ENCODE measurements around the gene PISD.

PISD gene

GRCh38 chr22:31652911-31653684, 8.9 kb downstream of the PISD start:
- no peak for DNase-seq (ENCODE audit: low spot score)

- DNase-seq (ENCODE audit: low spot score) = no peak
These were observed 9.9 kb downstream of the PISD start for GRCh38 chr22:31652088-31652487.

GRCh38 chr22:31651664-31652063, 10.4 kb downstream of the PISD start:
- no peak for DNase-seq (ENCODE audit: low spot score)

GRCh38 chr22:31650391-31650790, 11.6 kb downstream of the PISD start:
- DNase-seq (ENCODE audit: low spot score) = no peak

- DNase-seq (ENCODE audit: low spot score) = no peak
These were observed 14.3 kb downstream of the PISD start for GRCh38 chr22:31647523-31648320.

GRCh38 chr22:31647066-31647465, 14.9 kb downstream of the PISD start:
- DNase-seq (ENCODE audit: low spot score) = no peak

- no peak for DNase-seq (ENCODE audit: low spot score)
These were observed 15.6 kb downstream of the PISD start for GRCh38 chr22:31646186-31647019.

- no peak for DNase-seq (ENCODE audit: low spot score)
These were observed 22.5 kb downstream of the PISD start for GRCh38 chr22:31639436-31640039.

- no peak for DNase-seq (ENCODE audit: low spot score)
These were observed 24.0 kb downstream of the PISD start for GRCh38 chr22:31637891-31638618.

- no peak for DNase-seq (ENCODE audit: low spot score)
These were observed 24.5 kb downstream of the PISD start for GRCh38 chr22:31637447-31637890.

GRCh38 chr22:31635638-31636306, 26.2 kb downstream of the PISD start:
- DNase-seq (ENCODE audit: low spot score) = no peak

GRCh38 chr22:31631436-31631835, 30.6 kb downstream of the PISD start:
- no peak for DNase-seq (ENCODE audit: low spot score)

- peak; percentile 90 for DNase-seq (ENCODE audit: low spot score)
These were observed 31.4 kb downstream of the PISD start for GRCh38 chr22:31630331-31631329.

- no peak for DNase-seq (ENCODE audit: low spot score)
These were observed 32.3 kb downstream of the PISD start for GRCh38 chr22:31629741-31630184.

GRCh38 chr22:31628969-31629708, 32.9 kb downstream of the PISD start:
- no peak for DNase-seq (ENCODE audit: low spot score)

- DNase-seq (ENCODE audit: low spot score) = no peak
These were observed 33.7 kb downstream of the PISD start for GRCh38 chr22:31628362-31628761.

- DNase-seq (ENCODE audit: low spot score) = no peak
These were observed 34.7 kb downstream of the PISD start for GRCh38 chr22:31627223-31627731.

GRCh38 chr22:31626427-31627150, 35.4 kb downstream of the PISD start:
- DNase-seq (ENCODE audit: low spot score) = no peak
